ENCODE results near the gene EPHB2.

Gene EPHB2

GRCh38 chr1:22862752-22863151 lies 152.1 kb downstream of the EPHB2 start:
- TF ChIP-seq ZFX (IDR thresholded peaks at IDR 0.05; ENCODE audit: borderline replicate concordance) = no peak
- TF ChIP-seq, protein P1, sequence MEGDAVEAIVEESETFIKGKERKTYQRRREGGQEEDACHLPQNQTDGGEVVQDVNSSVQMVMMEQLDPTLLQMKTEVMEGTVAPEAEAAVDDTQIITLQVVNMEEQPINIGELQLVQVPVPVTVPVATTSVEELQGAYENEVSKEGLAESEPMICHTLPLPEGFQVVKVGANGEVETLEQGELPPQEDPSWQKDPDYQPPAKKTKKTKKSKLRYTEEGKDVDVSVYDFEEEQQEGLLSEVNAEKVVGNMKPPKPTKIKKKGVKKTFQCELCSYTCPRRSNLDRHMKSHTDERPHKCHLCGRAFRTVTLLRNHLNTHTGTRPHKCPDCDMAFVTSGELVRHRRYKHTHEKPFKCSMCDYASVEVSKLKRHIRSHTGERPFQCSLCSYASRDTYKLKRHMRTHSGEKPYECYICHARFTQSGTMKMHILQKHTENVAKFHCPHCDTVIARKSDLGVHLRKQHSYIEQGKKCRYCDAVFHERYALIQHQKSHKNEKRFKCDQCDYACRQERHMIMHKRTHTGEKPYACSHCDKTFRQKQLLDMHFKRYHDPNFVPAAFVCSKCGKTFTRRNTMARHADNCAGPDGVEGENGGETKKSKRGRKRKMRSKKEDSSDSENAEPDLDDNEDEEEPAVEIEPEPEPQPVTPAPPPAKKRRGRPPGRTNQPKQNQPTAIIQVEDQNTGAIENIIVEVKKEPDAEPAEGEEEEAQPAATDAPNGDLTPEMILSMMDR (IDR thresholded peaks at IDR 0.05) = no peak
- no peak overlapping the region for H3K27ac ChIP-seq

DNA sequence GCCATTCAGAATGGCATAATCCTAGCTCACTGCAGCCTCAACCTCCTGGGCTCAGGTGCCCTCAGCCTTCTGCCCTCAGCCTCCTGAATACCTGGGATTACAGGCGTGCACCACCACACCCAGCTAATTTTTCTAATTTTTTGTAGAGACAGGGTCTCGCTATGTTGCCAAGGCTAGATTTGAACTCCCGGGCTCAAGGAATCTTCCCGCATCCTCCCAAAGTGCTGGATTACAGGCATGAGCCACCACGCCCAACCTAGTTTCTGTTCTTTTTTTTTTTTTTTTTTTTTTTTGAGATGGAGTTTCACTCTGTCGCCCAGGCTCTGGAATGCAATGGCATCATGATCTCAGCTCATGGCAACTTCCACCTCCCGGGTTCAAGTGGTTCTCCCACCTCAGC lies 153.1 kb downstream of the EPHB2 start:
- H3K27ac ChIP-seq = no peak overlapping the region
- no peak for TF ChIP-seq ZFX (IDR thresholded peaks at IDR 0.05; ENCODE audit: borderline replicate concordance)
- TF ChIP-seq, protein P1 (IDR thresholded peaks at IDR 0.05) = no peak

DNA sequence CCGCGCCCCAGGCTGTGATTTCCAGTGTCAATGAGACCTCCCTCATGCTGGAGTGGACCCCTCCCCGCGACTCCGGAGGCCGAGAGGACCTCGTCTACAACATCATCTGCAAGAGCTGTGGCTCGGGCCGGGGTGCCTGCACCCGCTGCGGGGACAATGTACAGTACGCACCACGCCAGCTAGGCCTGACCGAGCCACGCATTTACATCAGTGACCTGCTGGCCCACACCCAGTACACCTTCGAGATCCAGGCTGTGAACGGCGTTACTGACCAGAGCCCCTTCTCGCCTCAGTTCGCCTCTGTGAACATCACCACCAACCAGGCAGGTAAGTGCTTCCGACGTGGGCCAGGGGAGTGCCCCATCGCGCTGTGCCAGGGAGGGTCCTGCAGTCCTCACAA lies 154.2 kb downstream of the EPHB2 start:
- no peak overlapping the region for H3K27ac ChIP-seq
- TF ChIP-seq, protein P1 (IDR thresholded peaks at IDR 0.05) = no peak
- TF ChIP-seq ZFX (IDR thresholded peaks at IDR 0.05; ENCODE audit: borderline replicate concordance) = no peak

- H3K27ac ChIP-seq = no peak overlapping the region
- TF ChIP-seq, protein P1 (IDR thresholded peaks at IDR 0.05) = no peak
- no peak for TF ChIP-seq ZFX (IDR thresholded peaks at IDR 0.05; ENCODE audit: borderline replicate concordance)
These were observed 155.1 kb downstream of the EPHB2 start for GRCh38 chr1:22865736-22866135.

DNA sequence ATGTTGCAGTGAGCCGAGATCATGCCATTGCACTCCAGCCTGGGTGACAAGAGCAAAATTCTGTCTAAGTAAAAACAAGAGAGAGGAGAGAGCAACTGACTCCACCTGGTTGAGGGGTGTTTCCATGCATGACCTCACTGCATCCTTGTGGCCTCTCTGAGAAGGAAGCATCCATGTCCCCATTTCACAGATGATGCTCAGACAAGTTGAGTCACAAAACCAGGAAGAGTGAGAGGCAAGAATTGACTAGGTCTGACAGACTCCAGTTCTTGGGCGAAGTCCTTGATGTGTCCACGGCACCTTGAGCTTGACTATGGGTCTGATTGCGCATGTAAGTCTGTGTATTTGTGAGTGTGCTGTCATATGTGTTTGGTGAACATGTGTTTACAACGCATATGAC lies 156.2 kb downstream of the EPHB2 start:
- H3K27ac ChIP-seq = no peak overlapping the region
- no peak for TF ChIP-seq ZFX (IDR thresholded peaks at IDR 0.05; ENCODE audit: borderline replicate concordance)
- TF ChIP-seq, protein P1 (IDR thresholded peaks at IDR 0.05) = no peak

- no peak for TF ChIP-seq ZFX (IDR thresholded peaks at IDR 0.05; ENCODE audit: borderline replicate concordance)
- TF ChIP-seq, protein P1 (IDR thresholded peaks at IDR 0.05) = no peak
- H3K27ac ChIP-seq = no peak overlapping the region
These were observed 157.7 kb downstream of the EPHB2 start for GRCh38 chr1:22868331-22868730.

- no peak for TF ChIP-seq ZFX (IDR thresholded peaks at IDR 0.05; ENCODE audit: borderline replicate concordance)
- TF ChIP-seq, protein P1 (IDR thresholded peaks at IDR 0.05) = no peak
- no peak overlapping the region for H3K27ac ChIP-seq
These were observed 158.7 kb downstream of the EPHB2 start for GRCh38 chr1:22869325-22869724.

All from 22Rv1 (cell line).